Measurements from ENCODE around the gene MPP7.
"Not testable (repeated sequence)": the region's sequence is repeated elsewhere in the genome, so short reads cannot be mapped to it uniquely, and the experiment has no call there.

Gene MPP7

GRCh38 chr10:28302638-28303488, at the start of gene MPP7:
TSS of gene MPP7 (minus strand) at chr10:28303064. CDS start at chr10:28238604, 64,460 bp downstream.
- peak; percentile 90 for FAIRE-seq

GRCh38 chr10:28349892-28350291, 47.0 kb upstream of the MPP7 start:
- FAIRE-seq, result no peak

- no peak for FAIRE-seq
Observed at GRCh38 chr10:28343987-28344895, 41.4 kb upstream of the MPP7 start.

GRCh38 chr10:28343252-28343651, 40.4 kb upstream of the MPP7 start:
- FAIRE-seq, result no peak

GRCh38 chr10:28341679-28342078, 38.8 kb upstream of the MPP7 start:
- not testable (repeated sequence) for FAIRE-seq

- no peak for FAIRE-seq
Observed at GRCh38 chr10:28332726-28333125, 29.9 kb upstream of the MPP7 start.

- no peak for FAIRE-seq
Observed at GRCh38 chr10:28331841-28332240, 29.0 kb upstream of the MPP7 start.

GRCh38 chr10:28331066-28331465, 28.2 kb upstream of the MPP7 start:
- no peak for FAIRE-seq

- no peak for FAIRE-seq
Observed at GRCh38 chr10:28328346-28328745, 25.5 kb upstream of the MPP7 start.

- FAIRE-seq, result no peak
Observed at GRCh38 chr10:28327491-28327880, 24.6 kb upstream of the MPP7 start.

GRCh38 chr10:28326516-28327490, 23.9 kb upstream of the MPP7 start:
- FAIRE-seq, result no peak

- FAIRE-seq, result no peak
Observed at GRCh38 chr10:28320799-28321198, 17.9 kb upstream of the MPP7 start.

GRCh38 chr10:28320090-28320489, 17.2 kb upstream of the MPP7 start:
- no peak for FAIRE-seq

GRCh38 chr10:28319061-28319460, 16.2 kb upstream of the MPP7 start:
- FAIRE-seq, result not testable (repeated sequence)

- FAIRE-seq, result no peak
Observed at GRCh38 chr10:28318626-28319025, 15.8 kb upstream of the MPP7 start.

GRCh38 chr10:28317760-28318159, 14.9 kb upstream of the MPP7 start:
- FAIRE-seq, result no peak

- no peak for FAIRE-seq
Observed at GRCh38 chr10:28316696-28317095, 13.8 kb upstream of the MPP7 start.

- FAIRE-seq, result no peak
Observed at GRCh38 chr10:28315140-28315539, 12.3 kb upstream of the MPP7 start.

GRCh38 chr10:28314211-28314610, 11.3 kb upstream of the MPP7 start:
- FAIRE-seq, result no peak

GRCh38 chr10:28312572-28312971, 9.7 kb upstream of the MPP7 start:
- no peak for FAIRE-seq

GRCh38 chr10:28311104-28311503, 8.2 kb upstream of the MPP7 start:
- no peak for FAIRE-seq

GRCh38 chr10:28307267-28307666, 4.4 kb upstream of the MPP7 start:
- no peak for FAIRE-seq

- FAIRE-seq, result no peak
Observed at GRCh38 chr10:28305553-28305952, 2.7 kb upstream of the MPP7 start.
